ENCODE data around the gene CPSF3. TPM values are rescaled to one million over a fixed set of nuclear protein-coding genes. Genes with fewer than 3 reads are reported as not detected.

Gene CPSF3
- total and polyA plus RNA-seq, 2 of the 13 experiments (the other 11 are each of a cell fraction or from before 2014, with no cell fraction given), result 19.8 to 93.0 TPM

DNA sequence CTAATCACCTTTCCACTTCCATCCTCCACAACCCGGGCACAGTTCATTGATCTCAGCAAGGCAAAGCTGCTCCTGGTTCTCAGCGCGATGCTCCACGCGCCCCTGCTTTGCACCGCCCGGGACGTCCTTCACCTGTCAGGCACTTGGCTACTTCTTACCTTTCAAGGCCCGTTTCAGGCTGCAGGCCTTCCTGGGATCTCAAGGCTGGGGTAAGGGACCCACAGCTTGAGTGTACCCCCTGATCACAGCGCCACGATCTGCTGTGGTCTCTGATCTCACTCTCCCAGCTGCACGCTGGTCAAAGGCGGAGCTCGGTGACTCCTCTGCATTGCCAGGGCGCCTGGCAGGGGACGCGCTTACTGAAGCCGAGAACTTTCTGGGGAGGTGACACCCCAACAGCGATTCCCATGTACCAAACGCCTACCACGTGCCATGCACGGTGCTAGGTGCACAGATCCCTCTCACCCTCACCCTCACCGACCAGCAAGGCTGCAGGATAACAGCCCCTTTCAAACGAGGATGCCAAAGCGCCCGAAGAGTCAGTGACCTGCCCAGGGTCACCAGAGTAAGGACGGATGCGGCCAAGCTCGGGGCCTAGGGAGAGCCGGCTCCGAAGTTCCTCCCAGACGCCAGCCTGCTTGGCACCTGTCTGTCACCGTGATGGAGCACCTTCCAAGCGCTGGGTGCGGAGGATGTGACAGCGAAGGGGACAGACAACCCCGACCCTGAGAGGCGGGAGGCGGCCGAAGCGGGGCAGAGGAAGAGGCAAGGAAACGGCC is 944 bp upstream of the CPSF3 start:
- TSS peak; percentile 43 for BruUV-seq (replicated peaks)
- Histone ChIP-seq H3K36me3 (replicated peaks in 1 of 2; ENCODE audit: control insufficient read depth in 1 of 2, insufficient read depth in 2 of 2, low read length in 2 of 2) (peaks cover 0 to 8% of the 10 kb centered on the region in 2 experiments; a peak in 3 of 5 replicates), H3K9ac (ENCODE audit: insufficient read depth, low read depth, low read length) (peak overlapping the region; percentile 93), H3K4me2 (ENCODE audit: low read depth, low read length) (peak overlapping the region; percentile 93), H3K4me1 (ENCODE audit: insufficient read depth, low read length) (peaks cover 58% of the 10 kb centered on the region), H4K20me1 (ENCODE audit: insufficient read depth, low read length) (no peaks in the 10 kb centered on the region), H3K27ac (ENCODE audit: extremely low read length, insufficient read depth, low read length) (peak overlapping the region; percentile 48), H2AFZ (ENCODE audit: low read length) (peak overlapping the region; percentile 0), H3K4me3 (replicated peaks in 1 of 3; ENCODE audit: insufficient read depth in 1 of 3, low read depth in 2 of 3, low read length in 3 of 3) (peak overlapping the region; percentile 80 to 97 (median 86)), H3K27me3 (ENCODE audit: control insufficient read depth in 1 of 2, insufficient read depth in 2 of 2, low read length in 2 of 2) (no peaks in the 10 kb centered on the region; a peak in 1 of 5 replicates), H3K79me2 (ENCODE audit: insufficient read depth, low read length) (peaks cover 57% of the 10 kb centered on the region), H3K9me3 (ENCODE audit: low read length) (no peaks in the 10 kb centered on the region)
- FAIRE-seq, result no peak
- peak; percentile 47 for DNase-seq (ENCODE audit: low spot score)
- POLR2A ChIA-PET, result interaction anchor here (0.9 to 3.1 kb wide), 15 partner anchors 9 to 255 kb away, joined by 3 to 44 read pairs (median 5); partner anchors contain the start of genes IAH1 and YWHAQ
- intact Hi-C loops (cut with micrococcal nuclease; ENCODE audit: unreplicated experiment) (loop anchor here (1.0 to 5.0 kb wide), 4 partner anchors 35 to 279 kb away; partner anchors contain the start of gene ADAM17), in situ Hi-C loops (cut with HindIII; ENCODE audit: extremely low pct_ligation_motif_present, low pct_unique_long_range_greater_than_20kb) (loop anchor here (5.0 kb wide), 1 partner anchor 35 kb away; no protein-coding TSS in a partner anchor)
- ATAC-seq, result peak; percentile 63
- WGBS (ENCODE audit: low lambda C conversion rate), result 1% methylated on average over 28 of the region's 42 CpGs
- CTCF ChIA-PET (ENCODE audit: low intra/inter-chr PET ratio, low total read pairs), result no interaction called here
- TF ChIP-seq SOX5 (CRISPR knock-in tag; IDR thresholded peaks at IDR 0.05; ENCODE audit: borderline replicate concordance) (no peak), HMG20A (CRISPR knock-in tag; IDR thresholded peaks at IDR 0.05; ENCODE audit: borderline replicate concordance) (no peak), ZNF788 (CRISPR knock-in tag; IDR thresholded peaks at IDR 0.05; ENCODE audit: borderline replicate concordance) (peak; percentile 73), MYC (CRISPR knock-in tag; IDR thresholded peaks at IDR 0.05; ENCODE audit: borderline replicate concordance) (no peak), GTF3A (CRISPR knock-in tag; conservative IDR thresholded peaks at IDR 0.05) (no peak; the same call in 1 of the 2 replicates), SIX1 (CRISPR knock-in tag; IDR thresholded peaks at IDR 0.05; ENCODE audit: borderline replicate concordance) (no peak), ZNF713 (CRISPR knock-in tag; IDR thresholded peaks at IDR 0.05) (0 out of 2 replicates have a peak, but pooled peaks have one; percentile 9), CENPX (CRISPR knock-in tag; IDR thresholded peaks at IDR 0.05) (no peak), ETV5 (CRISPR knock-in tag; IDR thresholded peaks at IDR 0.05; ENCODE audit: borderline replicate concordance) (no peak)
- TF ChIP-seq, protein P1, sequence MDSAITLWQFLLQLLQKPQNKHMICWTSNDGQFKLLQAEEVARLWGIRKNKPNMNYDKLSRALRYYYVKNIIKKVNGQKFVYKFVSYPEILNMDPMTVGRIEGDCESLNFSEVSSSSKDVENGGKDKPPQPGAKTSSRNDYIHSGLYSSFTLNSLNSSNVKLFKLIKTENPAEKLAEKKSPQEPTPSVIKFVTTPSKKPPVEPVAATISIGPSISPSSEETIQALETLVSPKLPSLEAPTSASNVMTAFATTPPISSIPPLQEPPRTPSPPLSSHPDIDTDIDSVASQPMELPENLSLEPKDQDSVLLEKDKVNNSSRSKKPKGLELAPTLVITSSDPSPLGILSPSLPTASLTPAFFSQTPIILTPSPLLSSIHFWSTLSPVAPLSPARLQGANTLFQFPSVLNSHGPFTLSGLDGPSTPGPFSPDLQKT (CRISPR knock-in tag; IDR thresholded peaks at IDR 0.05; ENCODE audit: borderline replicate concordance), result no peak
- TF ChIP-seq, protein P2, sequence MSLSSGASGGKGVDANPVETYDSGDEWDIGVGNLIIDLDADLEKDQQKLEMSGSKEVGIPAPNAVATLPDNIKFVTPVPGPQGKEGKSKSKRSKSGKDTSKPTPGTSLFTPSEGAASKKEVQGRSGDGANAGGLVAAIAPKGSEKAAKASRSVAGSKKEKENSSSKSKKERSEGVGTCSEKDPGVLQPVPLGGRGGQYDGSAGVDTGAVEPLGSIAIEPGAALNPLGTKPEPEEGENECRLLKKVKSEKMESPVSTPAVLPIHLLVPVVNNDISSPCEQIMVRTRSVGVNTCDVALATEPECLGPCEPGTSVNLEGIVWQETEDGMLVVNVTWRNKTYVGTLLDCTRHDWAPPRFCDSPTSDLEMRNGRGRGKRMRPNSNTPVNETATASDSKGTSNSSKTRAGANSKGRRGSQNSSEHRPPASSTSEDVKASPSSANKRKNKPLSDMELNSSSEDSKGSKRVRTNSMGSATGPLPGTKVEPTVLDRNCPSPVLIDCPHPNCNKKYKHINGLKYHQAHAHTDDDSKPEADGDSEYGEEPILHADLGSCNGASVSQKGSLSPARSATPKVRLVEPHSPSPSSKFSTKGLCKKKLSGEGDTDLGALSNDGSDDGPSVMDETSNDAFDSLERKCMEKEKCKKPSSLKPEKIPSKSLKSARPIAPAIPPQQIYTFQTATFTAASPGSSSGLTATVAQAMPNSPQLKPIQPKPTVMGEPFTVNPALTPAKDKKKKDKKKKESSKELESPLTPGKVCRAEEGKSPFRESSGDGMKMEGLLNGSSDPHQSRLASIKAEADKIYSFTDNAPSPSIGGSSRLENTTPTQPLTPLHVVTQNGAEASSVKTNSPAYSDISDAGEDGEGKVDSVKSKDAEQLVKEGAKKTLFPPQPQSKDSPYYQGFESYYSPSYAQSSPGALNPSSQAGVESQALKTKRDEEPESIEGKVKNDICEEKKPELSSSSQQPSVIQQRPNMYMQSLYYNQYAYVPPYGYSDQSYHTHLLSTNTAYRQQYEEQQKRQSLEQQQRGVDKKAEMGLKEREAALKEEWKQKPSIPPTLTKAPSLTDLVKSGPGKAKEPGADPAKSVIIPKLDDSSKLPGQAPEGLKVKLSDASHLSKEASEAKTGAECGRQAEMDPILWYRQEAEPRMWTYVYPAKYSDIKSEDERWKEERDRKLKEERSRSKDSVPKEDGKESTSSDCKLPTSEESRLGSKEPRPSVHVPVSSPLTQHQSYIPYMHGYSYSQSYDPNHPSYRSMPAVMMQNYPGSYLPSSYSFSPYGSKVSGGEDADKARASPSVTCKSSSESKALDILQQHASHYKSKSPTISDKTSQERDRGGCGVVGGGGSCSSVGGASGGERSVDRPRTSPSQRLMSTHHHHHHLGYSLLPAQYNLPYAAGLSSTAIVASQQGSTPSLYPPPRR (CRISPR knock-in tag; IDR thresholded peaks at IDR 0.05; ENCODE audit: borderline replicate concordance), result no peak
- TF ChIP-seq, protein P3, sequence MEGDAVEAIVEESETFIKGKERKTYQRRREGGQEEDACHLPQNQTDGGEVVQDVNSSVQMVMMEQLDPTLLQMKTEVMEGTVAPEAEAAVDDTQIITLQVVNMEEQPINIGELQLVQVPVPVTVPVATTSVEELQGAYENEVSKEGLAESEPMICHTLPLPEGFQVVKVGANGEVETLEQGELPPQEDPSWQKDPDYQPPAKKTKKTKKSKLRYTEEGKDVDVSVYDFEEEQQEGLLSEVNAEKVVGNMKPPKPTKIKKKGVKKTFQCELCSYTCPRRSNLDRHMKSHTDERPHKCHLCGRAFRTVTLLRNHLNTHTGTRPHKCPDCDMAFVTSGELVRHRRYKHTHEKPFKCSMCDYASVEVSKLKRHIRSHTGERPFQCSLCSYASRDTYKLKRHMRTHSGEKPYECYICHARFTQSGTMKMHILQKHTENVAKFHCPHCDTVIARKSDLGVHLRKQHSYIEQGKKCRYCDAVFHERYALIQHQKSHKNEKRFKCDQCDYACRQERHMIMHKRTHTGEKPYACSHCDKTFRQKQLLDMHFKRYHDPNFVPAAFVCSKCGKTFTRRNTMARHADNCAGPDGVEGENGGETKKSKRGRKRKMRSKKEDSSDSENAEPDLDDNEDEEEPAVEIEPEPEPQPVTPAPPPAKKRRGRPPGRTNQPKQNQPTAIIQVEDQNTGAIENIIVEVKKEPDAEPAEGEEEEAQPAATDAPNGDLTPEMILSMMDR (CRISPR knock-in tag; IDR thresholded peaks at IDR 0.05), result peak; percentile 48
- TF ChIP-seq, protein P4, sequence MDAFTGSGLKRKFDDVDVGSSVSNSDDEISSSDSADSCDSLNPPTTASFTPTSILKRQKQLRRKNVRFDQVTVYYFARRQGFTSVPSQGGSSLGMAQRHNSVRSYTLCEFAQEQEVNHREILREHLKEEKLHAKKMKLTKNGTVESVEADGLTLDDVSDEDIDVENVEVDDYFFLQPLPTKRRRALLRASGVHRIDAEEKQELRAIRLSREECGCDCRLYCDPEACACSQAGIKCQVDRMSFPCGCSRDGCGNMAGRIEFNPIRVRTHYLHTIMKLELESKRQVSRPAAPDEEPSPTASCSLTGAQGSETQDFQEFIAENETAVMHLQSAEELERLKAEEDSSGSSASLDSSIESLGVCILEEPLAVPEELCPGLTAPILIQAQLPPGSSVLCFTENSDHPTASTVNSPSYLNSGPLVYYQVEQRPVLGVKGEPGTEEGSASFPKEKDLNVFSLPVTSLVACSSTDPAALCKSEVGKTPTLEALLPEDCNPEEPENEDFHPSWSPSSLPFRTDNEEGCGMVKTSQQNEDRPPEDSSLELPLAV (CRISPR knock-in tag; conservative IDR thresholded peaks at IDR 0.05; ENCODE audit: low read depth), result no peak
